SJSA1 (cell line): ENCODE results near the gene ESPN. TPM values are rescaled to one million over a fixed set of nuclear protein-coding genes. Genes with fewer than 3 reads are reported as not detected.

ENCODE experiments used
- DNase-seq, 2 experiments: peaks; one replicate each; pipeline ENCODE4 v3.0.0-alpha.2; 2015 to 2020; ENCODE audit warnings: low spot score in 2 of 2, low read depth in 1 of 2
- H3K27ac ChIP-seq: fragments of 250-450 bp; sonication (Bioruptor Pico); 2 replicates; pipeline ENCODE4 v1.5.1; 2020; ENCODE audit warnings: mild to moderate bottlenecking, moderate library complexity
- H3K27me3 ChIP-seq: fragments of 250-450 bp; sonication (Bioruptor Pico); replicated peaks from 2 replicates; pipeline ENCODE4 v1.5.1; 2020; ENCODE audit warnings: mild to moderate bottlenecking, moderate library complexity
- H3K36me3 ChIP-seq: fragments of 250-450 bp; sonication (Bioruptor Pico); 2 replicates; pipeline ENCODE4 v1.5.1; 2020; ENCODE audit warnings: mild to moderate bottlenecking
- H3K4me1 ChIP-seq: fragments of 250-450 bp; sonication (Bioruptor Pico); replicated peaks from 2 replicates; pipeline ENCODE4 v1.6.1; 2021; ENCODE audit warnings: mild to moderate bottlenecking
- H3K4me3 ChIP-seq: fragments of 250-450 bp; sonication (Bioruptor Pico); 2 replicates; pipeline ENCODE4 v1.5.1; 2020; ENCODE audit warnings: mild to moderate bottlenecking
- H3K9me3 ChIP-seq: fragments of 250-450 bp; sonication (Bioruptor Pico); replicated peaks from 2 replicates; pipeline ENCODE4 v1.5.1; 2020; ENCODE audit warnings: mild to moderate bottlenecking
- total RNA-seq: library from RNA; depleted of rRNA; stranded (reverse); fragments of >200 nt; shearing (Covaris generic); gene quantifications from 2 replicates; pipeline ENCODE4 v1.2.3, GENCODE V29; 2014

ESPN gene
- total RNA-seq, 1 experiment from 2014 or later, result not detected

- H3K27me3 ChIP-seq, result no peaks in the 10 kb centered on the region
- H3K4me3 ChIP-seq, result no peak overlapping the region
- no peaks in the 10 kb centered on the region for H3K9me3 ChIP-seq
- DNase-seq, result no peak
- H3K27ac ChIP-seq, result no peak overlapping the region
- H3K4me1 ChIP-seq, result peaks cover 7% of the 10 kb centered on the region; the same call in 1 of the 2 replicates
- no peaks in the 10 kb centered on the region for H3K36me3 ChIP-seq
Measured at GRCh38 chr1:6473974-6474814, 49.6 kb downstream of the ESPN start.

- Histone ChIP-seq H3K27me3 (no peaks in the 10 kb centered on the region), H3K4me3 (no peak overlapping the region), H3K36me3 (no peaks in the 10 kb centered on the region), H3K9me3 (no peaks in the 10 kb centered on the region), H3K27ac (no peak overlapping the region), H3K4me1 (peaks cover 7% of the 10 kb centered on the region; the same call in 1 of the 2 replicates)
- DNase-seq, result no peak
Measured at GRCh38 chr1:6474815-6475282, 50.3 kb downstream of the ESPN start.

- DNase-seq, result peak; percentile 43 to 65
- no peaks in the 10 kb centered on the region for H3K9me3 ChIP-seq
- H3K4me3 ChIP-seq, result no peak overlapping the region
- H3K27me3 ChIP-seq, result no peaks in the 10 kb centered on the region
- H3K27ac ChIP-seq, result no peak overlapping the region
- H3K36me3 ChIP-seq, result no peaks in the 10 kb centered on the region
- H3K4me1 ChIP-seq, result peaks cover 7% of the 10 kb centered on the region; the same call in 1 of the 2 replicates
Measured at GRCh38 chr1:6475381-6476133, 51.0 kb downstream of the ESPN start.

- no peaks in the 10 kb centered on the region for H3K36me3 ChIP-seq
- H3K4me3 ChIP-seq, result no peak overlapping the region
- peaks cover 7% of the 10 kb centered on the region; the same call in 1 of the 2 replicates for H3K4me1 ChIP-seq
- H3K9me3 ChIP-seq, result no peaks in the 10 kb centered on the region
- DNase-seq, result no peak
- H3K27ac ChIP-seq, result no peak overlapping the region
- no peaks in the 10 kb centered on the region for H3K27me3 ChIP-seq
Measured at GRCh38 chr1:6476483-6476882, 51.9 kb downstream of the ESPN start.

GRCh38 chr1:6477039-6477820, 52.7 kb downstream of the ESPN start:
- H3K36me3 ChIP-seq, result no peaks in the 10 kb centered on the region
- no peaks in the 10 kb centered on the region for H3K27me3 ChIP-seq
- peaks cover 7% of the 10 kb centered on the region; the same call in 1 of the 2 replicates for H3K4me1 ChIP-seq
- no peak overlapping the region for H3K27ac ChIP-seq
- H3K9me3 ChIP-seq, result no peaks in the 10 kb centered on the region
- H3K4me3 ChIP-seq, result no peak overlapping the region
- no peak for DNase-seq

GRCh38 chr1:6481820-6482219, 57.2 kb downstream of the ESPN start:
- DNase-seq, result no peak
- Histone ChIP-seq H3K4me3 (no peak overlapping the region), H3K9me3 (no peaks in the 10 kb centered on the region), H3K4me1 (no peaks in the 10 kb centered on the region), H3K36me3 (no peaks in the 10 kb centered on the region), H3K27ac (no peak overlapping the region), H3K27me3 (no peaks in the 10 kb centered on the region)

GRCh38 chr1:6483017-6483760, 58.6 kb downstream of the ESPN start:
- DNase-seq, result no peak
- Histone ChIP-seq H3K27ac (no peak overlapping the region), H3K27me3 (no peaks in the 10 kb centered on the region), H3K9me3 (no peaks in the 10 kb centered on the region), H3K4me1 (no peaks in the 10 kb centered on the region), H3K4me3 (no peak overlapping the region), H3K36me3 (no peaks in the 10 kb centered on the region)

- no peak overlapping the region for H3K4me3 ChIP-seq
- no peak for DNase-seq
Measured at GRCh38 chr1:6483761-6484117, 59.2 kb downstream of the ESPN start.

GRCh38 chr1:6484826-6485167, 60.2 kb downstream of the ESPN start:
- no peak for DNase-seq
- H3K27ac ChIP-seq, result no peak overlapping the region
- H3K27me3 ChIP-seq, result no peaks in the 10 kb centered on the region
- no peaks in the 10 kb centered on the region for H3K36me3 ChIP-seq
- H3K4me3 ChIP-seq, result no peak overlapping the region
- H3K9me3 ChIP-seq, result no peaks in the 10 kb centered on the region
- peaks cover 2% of the 10 kb centered on the region for H3K4me1 ChIP-seq

More at GRCh38 chr1:6483761-6484117, 59.2 kb downstream of the ESPN start:
- Histone ChIP-seq H3K4me1 (no peaks in the 10 kb centered on the region), H3K27ac (no peak overlapping the region), H3K27me3 (no peaks in the 10 kb centered on the region), H3K9me3 (no peaks in the 10 kb centered on the region), H3K36me3 (no peaks in the 10 kb centered on the region)

- DNase-seq, result no peak
- Histone ChIP-seq H3K27me3 (no peaks in the 10 kb centered on the region), H3K4me1 (peaks cover 8% of the 10 kb centered on the region), H3K4me3 (no peak overlapping the region), H3K27ac (no peak overlapping the region), H3K36me3 (no peaks in the 10 kb centered on the region), H3K9me3 (no peaks in the 10 kb centered on the region)
Measured at GRCh38 chr1:6485168-6486101, 60.9 kb downstream of the ESPN start.

GRCh38 chr1:6486433-6487011, 61.9 kb downstream of the ESPN start:
- Histone ChIP-seq H3K9me3 (no peaks in the 10 kb centered on the region), H3K27ac (no peak overlapping the region), H3K4me1 (peaks cover 15% of the 10 kb centered on the region), H3K36me3 (no peaks in the 10 kb centered on the region), H3K27me3 (no peaks in the 10 kb centered on the region), H3K4me3 (no peak overlapping the region)
- DNase-seq, result peak; percentile 53 to 88

GRCh38 chr1:6487804-6488484, 63.4 kb downstream of the ESPN start:
- Histone ChIP-seq H3K36me3 (no peaks in the 10 kb centered on the region), H3K4me3 (no peak overlapping the region), H3K4me1 (peaks cover 21% of the 10 kb centered on the region), H3K27me3 (no peaks in the 10 kb centered on the region), H3K27ac (no peak overlapping the region), H3K9me3 (no peaks in the 10 kb centered on the region)
- no peak for DNase-seq
